Suprapubic skin (tissue), 3 donors: ENCODE measurements around the gene STK17B.

Experiments
- CTCF ChIP-seq, 2 donors: fragments of 200-600 bp in 1 of 2; fragments of 450-650 bp in 1 of 2; sonication (generic) in 1 of 2; IDR thresholded peaks; one replicate each; pipeline ENCODE4 v1.5.1; 2016 to 2019; ENCODE audit warnings: antibody characterized with exemption in 2 of 2, mild to moderate bottlenecking in 1 of 2, moderate library complexity in 1 of 2
- EP300 ChIP-seq: sonication (generic); formaldehyde crosslinking; IDR thresholded peaks from one replicate; pipeline ENCODE4 v1.6.1; 2017; ENCODE audit warnings: antibody characterized with exemption

DNA sequence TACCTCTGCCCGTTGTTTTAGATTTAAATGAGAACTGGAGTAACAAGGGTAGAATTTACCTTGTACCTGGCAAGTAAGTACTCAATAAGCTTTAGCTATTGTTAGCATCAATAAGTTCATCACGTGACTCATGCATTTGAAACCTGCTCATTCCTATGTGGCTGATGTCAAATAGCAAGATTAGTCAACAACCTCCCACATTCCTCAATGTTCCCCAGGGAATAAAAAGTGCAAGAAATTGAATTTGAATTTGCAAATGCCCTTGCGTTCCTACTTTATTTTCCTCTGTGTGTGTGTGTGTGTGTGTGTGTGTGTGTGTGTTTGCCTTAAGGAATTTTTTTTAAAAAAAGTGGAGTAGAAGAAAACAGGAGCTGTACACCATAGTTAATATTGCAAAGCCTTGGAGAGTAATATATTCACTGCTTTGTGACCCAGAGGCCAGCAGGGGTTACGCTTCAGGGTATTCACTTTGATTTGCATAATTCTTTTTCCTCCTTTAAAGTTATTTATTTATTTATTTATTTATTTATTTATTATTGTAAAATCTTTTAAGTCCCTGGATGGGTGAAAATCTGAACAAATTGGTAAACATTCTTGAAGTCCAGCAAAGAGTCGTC, 58.9 kb downstream of the STK17B start:
- TF ChIP-seq EP300 (no peak), CTCF (IDR thresholded peaks at IDR 0.05) (no peak)
